Measurements from ENCODE around the gene CABP5.

DNA sequence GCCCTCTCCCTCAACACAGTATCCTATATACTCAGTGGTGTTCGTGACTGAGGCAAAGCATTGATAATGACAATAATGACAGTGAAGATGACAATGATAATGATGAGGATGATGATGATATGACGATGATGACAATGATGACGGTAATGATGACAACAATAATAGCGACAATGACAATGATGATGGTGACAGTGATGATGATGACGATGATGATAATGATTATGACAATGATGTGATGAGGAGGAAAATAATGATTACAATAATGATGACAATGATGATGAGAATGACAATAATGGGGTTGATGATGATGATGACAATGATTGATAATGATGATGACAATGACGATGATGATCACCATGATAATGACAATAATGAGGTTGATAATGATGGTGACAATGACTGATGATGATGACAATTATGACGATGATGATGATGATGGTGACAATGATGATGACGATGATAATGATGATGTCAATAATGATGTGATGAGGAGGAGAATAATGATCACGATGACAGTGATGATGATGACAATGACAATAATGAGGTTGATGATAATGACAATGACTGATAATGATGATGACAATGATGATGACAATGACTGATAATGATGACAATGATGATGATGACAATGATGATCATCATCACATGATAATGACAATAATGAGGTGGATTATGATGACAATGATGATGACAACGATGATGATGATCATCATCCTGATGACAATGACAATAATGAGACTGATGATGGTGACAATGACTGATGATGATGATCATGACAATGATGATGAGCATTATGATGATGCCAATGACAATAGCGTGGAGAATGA, 32.7 kb downstream of the CABP5 start:
- TF ChIP-seq CTCF (IDR thresholded peaks at IDR 0.05) (no peak), POLR2AphosphoS5 (IDR thresholded peaks at IDR 0.05) (no peak)

Measured in esophagus muscularis mucosa (tissue), 3 donors.